HG02759 (cell line): ENCODE results near the gene APBA2.

Source experiments
- ATAC-seq: cut with Tn5 transposase; IDR thresholded peaks from one replicate; pipeline ENCODE4 v1.9.1; 2021; ENCODE audit warnings: mild to moderate bottlenecking, moderate library complexity; ENCODE audit not compliant: unreplicated experiment

Gene APBA2

DNA sequence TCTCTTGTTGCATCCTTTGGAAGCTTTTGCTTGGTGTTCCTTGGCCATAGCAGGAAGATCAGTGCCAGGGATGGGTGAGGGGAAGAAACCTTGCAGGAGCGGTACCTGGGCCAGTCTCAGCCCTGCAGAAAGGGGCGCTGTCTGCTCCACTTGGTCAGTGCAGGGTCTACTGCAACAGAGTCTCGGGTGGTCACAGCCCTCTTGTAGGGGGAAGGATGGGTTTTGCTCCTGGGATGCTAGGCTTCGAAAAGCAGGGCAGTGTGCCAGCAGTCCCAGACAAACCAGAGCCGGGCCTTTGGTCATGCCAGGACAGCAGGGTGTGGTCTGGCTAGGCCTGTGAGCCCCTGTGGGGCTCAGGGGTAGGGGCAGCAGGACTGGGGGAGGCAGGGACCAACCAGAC, 186.7 kb downstream of the APBA2 start:
- ATAC-seq: no peak

DNA sequence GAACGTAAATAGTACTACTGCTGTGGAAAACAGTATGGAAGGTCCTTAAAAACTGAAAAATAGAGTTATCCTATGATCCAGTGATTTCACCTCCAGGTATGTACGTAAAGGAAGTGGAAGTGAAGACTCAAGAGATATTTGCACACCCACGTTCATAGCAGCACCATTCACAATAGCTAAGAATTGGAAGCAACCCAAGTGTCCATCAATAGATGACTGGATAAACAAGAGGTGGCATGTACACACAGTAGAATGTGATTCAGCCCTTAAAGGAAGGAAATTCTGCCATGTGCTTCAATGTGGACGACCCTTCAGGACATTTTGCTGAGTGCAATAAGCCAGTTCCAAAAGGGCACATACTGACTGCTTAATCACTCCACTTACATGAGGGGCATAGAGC, 188.3 kb downstream of the APBA2 start:
- ATAC-seq: no peak

DNA sequence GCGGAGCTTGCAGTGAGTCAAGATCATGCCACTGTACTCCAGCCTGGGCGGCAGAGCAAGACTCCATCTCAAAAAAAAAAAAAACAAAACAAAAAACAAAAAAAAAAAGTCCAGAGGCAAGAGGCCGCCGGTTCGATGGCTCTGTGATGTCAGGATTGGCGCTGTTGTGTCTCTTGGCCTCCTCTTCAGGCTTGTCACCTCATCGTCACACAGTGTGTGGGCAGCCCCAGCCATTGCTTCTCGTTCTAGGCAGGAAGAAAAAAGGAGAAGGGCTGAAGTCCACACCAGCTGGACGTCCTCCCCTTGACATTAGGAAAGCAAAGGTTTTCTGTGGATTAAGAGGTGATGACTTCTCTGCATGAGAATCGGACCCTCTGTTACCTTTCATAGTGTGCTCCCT, 192.8 kb downstream of the APBA2 start:
- ATAC-seq: no peak

DNA sequence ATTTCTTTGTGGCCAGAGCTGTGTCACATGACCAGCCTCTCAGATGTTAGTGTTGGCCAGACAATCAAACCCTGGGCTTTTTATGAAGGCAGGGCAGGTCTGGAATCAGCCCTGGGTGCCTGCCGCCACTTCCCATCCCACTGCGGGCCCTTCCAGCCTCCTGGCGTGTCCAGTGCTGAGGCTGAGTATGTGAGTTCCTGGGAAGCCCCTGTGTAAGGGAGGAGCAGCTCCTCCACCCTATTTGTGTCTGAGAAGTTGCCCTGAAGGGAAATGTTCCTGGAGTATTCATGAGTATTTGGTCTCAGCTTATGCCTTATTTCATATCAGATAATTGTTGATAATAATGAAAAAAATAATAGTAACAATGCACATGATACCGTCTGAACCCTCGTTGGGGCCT, 193.7 kb downstream of the APBA2 start:
- no peak for ATAC-seq

DNA sequence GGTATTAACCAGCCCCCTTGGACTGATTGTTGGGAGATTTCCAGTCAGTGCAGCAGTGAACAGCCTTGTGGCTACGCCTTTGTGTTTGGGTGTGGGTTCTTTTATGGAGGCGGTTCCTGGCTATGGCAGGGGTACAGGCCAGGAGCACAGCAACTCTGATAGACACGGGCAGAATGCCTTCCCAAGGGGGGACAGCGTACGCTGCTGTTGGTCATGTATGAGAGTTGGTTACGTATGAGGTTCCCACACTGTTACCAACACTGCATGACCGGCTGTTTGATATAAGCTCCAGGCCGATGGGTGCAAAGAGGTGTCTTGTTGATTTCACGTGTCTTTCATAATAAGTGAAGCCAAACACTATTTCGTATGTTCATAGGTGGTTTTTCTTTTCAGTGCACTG, 196.0 kb downstream of the APBA2 start:
- ATAC-seq: no peak

DNA sequence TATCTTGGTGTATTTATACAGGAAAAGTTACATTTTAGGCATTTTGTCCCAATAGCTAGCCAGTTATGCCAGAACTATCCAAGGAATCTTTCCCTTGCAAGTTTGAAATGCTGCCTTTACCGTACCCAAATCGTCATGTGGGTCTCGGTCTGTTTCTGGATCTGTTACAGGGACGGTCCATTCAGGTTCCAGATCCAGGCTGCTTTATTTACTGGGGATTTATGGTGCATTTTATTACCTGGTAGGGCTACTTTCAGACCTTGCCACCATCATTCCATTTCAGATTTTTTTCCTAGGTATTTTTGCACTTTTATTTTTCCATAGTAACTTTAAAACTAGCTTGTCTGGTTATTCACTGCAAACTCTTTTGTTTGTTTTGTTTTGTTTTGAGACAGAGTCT, 197.4 kb downstream of the APBA2 start:
- no peak for ATAC-seq

DNA sequence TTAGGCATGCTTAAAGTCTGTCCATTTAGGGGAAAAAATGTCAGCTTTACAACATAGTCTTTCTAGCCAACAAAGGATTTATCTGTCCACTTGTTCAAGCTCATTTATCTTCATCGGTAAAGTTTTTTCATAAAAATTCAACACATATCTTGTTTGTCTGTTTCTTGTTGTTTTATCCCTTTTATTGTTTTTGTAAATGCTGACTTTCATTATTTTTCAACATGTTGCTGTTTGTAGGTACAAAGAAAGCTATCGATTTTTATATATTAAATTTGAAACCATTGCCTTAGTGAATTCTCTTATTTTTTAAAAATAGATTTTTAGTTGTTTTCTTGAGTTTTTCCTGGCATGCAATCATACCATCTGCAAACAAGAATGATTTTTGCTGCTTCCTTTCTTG, 198.1 kb downstream of the APBA2 start:
- ATAC-seq: no peak

DNA sequence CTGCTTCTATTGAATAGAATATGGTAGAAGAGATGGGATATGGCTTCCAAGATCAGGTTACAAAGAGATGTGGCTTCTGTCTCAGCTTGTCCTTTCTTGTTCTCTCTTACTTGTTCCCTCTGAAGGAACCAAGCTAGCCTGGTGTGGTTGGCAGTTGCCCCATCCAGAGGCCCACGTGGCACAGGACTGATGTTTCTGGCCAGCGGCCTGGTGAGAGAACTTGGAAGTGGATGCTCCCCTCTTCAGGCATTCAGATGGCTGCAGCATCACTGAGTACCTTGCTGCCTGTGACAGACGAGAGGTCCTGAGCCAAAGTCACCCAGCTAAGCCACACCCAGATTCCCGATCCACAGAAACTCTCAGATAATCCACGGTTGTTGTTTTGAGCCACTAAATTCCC, 200.2 kb downstream of the APBA2 start:
- no peak for ATAC-seq

DNA sequence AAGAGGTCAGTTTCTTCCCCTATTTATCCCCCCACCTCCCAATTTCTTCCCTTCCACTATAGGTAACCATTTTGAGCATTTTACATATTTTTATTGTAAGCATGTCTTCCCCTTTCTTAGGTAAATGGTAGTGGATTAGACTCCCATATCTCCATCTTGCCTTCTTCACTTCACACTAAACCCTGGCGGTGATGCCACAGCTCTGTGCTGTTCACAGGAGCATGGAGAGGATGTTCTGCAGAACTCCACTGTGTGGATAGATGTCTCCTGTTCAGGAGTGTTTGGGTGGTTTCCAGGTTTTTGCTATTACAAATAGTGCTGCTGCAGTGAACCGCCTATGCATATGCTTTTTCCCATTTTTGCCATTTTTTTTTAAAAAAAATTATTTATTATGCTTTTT, 201.1 kb downstream of the APBA2 start:
- ATAC-seq: no peak

DNA sequence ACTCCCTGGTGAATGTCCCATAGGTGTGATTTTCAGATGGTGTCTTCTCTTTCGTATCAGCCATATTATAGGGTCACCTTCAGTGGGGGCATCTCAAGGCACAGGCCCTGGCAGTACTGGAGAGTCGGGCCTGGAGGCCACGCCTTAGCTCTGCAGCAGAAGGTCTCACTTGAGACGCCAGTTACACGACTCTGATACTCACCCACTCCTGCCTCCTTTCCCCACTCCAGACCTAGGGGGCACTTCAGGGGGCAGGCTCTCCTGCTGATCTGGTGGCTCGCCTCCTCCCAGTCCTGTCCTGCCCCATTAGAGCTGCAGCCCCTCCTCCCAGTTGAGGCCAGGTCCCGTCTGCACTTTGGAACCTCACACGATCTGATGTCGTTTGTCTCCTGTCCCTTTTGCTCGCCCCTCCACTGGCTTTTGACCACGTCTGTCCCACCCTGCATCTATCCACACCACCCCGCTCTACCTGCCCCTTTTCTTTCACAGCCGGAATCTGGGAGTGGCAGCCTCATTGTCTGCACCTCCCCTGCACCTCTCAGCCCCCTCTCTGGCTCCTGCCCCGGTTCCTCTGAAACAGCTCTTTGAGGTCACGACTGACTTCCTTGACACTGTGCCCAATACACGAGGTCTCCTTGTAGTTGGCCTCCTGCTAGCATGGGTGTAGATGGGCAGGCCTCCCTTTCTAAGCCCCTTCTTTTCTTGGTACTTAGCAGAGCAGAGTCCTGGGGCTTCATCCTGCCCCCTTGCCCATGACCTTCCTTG, 201.9 kb downstream of the APBA2 start:
- no peak for ATAC-seq

DNA sequence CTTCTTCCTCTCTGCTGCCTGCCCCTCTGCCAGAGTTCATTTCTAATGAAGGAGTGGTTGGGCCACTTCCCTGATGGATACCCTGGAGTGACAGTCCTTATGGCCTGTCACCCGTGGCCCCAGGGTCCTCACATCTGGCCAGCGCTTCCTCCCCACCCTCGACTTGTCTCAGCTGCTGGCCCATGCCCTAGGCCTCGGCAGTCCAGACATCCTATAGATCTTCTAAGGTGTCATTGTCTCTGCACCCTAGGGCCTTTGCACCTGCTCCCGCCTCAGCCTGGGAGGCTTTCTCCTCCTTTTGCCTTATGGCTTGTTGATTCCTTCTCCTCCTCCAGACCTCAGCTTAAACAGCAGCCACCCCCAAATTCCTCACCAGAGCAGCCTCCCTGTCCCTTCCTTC, 202.9 kb downstream of the APBA2 start:
- no peak for ATAC-seq

DNA sequence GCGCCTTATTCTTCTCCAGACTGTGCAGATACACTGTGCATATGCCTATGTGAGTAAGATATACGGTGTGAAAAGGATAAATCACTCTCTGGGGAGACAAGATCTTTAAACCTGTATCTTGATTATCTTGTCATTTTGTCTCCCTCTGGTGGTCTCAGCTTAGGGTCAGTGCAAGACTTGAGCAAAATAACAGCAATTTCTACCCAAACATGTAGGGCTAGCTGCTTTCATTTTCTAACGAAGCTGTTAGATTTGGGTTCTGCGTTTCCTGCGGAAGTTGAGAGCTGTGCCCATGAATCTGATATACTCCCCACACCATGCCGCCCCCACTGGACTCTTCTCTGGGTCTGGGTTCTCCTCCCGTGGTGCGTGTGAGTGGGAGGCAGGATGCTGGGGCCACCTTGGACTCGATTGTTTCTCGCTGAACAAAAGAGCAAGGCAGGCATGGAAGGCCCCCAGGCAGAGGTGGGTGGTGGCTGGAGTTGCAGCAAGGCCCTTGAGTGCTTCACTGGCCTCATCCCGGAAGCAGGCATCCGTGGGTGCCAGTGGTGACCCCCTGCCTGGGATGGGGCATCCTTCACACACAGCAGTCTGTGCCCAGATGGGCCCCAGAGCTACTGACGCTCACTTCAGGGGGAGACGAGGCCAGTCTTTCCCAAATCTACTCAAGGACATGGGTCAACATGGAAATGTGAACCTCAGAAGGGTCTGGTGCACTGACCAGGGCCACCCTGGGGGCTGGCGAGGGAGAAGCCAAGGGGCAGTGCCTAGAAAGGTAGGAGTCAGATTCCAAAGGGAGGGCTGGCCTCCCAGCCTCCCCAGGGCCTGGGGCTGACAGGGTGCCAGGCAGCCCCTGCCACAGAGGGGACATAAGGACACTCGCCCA, 204.2 kb downstream of the APBA2 start:
- ATAC-seq: no peak

DNA sequence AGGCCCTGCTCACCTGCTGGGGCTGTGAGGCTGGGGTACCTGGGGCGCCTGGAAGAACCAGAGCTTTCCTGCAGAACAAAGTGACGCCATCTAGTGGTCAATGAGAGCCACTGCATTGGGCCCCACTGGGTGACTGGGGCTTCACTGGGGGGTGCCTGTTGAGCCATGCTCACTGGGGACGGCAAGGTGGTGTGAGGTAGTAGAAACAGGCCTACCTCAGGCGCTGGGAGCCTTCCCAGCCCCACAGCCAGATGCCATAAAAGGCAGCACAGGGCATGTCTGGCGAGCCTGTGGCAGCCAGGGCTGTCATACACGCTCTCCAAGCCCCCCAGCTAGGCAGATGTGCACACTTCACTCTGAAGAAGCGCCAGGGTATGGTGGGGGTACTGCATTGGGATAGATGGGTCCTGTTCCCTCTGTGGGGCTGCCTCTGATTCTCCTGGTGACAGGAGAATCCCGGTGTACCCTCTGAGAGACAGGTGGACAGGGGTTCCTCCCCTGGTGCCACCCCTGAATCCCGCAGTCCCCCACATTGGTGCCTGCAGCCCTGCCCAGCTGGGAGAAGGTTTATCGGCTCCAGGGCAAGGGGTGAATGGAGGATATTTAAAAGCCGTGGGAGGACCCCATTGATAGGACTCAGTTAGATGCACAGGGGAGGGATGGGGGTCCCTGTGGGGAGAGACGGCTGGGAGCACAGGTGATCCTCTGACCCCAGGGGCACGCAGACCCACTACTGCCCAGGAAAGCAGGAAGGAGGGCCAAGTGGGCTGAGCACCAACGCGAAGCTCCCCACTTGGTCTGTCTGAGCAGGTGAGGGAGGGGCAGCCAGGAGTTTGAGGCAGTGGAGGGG, 205.1 kb downstream of the APBA2 start:
- ATAC-seq: no peak

DNA sequence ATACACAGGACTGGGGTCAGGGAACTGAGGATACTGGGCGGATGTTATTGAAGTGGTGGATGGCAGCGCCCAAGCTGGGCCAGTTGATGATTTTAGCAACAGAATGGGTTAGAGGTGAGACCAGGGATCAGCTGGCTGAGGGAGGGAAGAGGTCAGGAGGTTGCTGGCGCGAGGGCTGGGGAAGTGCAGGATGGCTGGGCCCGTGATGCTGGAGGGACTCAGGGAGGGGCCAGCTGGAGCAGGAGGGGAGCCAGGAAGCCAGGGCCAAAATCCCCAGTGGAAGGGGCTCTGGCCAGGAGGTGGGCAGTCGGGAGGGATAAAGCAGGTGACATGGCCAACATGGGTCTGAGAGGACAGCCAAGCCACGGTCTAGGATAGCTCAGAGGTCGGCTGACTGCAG, 205.9 kb downstream of the APBA2 start:
- ATAC-seq: no peak

DNA sequence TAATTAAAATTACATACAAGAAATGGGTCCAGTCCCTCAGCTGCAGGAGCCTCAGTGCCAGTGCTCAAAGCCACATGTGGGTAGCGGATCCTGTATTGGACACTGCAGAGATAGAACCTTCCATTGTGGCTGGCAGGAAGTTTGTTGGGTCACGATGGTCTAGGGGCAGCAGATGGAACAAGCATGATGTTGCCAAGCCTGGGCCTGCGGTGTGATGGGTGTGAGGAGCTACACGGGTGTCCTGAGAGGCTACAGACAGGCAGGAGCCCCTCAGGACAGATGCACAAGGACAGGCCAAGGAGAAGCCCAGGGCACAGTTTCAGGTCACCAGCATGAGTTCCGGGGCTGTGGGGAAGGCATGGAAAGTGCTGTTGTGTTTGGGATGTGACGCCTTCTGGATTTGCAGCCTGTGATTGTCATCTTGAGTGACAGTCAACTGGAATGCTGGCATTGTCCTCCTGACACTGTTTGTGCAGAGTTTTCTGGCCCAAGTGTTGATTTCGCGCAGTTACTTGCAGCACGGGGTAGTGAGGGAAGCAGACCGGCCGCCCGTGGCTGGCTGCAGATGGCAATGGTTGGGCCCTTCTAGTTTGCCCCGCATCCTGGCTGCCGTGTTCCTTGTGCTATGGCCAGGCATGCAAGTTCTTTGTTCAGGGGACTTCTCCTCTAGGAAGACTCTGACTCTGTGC, 206.7 kb downstream of the APBA2 start:
- no peak for ATAC-seq

DNA sequence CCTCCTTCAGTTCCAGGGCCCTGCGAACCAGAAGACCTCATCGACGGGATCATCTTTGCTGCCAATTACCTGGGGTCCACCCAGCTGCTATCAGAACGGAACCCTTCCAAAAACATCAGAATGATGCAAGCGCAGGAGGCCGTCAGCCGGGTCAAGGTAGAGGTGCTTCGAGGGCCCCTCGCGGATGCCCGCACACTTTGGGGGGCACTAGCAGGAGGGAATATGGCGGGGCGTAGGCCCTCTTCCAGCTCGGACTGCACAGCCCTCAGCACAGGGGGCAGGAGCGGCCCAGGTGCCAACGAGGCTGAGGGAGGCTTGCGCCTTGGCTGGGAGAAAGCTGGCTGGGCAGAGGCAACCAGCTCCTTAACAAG, 207.3 kb downstream of the APBA2 start:
- ATAC-seq: no peak

DNA sequence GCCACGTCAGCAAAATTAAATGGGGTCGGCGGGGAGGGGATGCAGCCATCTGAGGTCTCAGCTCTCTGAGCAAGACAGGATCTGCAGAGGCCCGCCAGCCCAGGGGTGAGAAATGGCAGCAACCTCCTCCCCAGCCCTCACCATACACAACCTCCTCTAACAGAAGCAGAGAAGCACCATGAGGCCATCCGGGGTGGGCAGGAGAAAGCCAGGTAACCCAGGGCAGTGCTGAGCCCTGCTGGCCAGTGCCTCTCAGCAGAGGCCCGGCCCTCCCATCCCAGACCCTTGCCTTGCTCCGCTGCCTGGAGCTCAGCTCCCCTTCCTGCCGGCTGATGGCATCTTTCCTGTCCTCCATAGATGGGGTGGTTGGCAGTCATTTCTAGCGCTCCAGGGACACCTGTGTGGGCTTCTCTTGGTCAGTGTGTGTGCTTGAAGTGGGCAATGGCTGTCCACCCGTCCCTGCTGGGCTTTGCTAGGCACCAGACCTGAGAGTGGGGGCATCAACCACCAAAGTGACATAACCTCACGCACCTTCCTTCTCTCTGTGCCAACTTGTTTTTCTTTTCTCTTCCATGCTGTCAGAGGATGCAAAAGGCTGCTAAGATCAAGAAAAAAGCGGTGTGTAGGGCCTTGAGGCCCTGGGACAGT, 208.0 kb downstream of the APBA2 start:
- no peak for ATAC-seq

DNA sequence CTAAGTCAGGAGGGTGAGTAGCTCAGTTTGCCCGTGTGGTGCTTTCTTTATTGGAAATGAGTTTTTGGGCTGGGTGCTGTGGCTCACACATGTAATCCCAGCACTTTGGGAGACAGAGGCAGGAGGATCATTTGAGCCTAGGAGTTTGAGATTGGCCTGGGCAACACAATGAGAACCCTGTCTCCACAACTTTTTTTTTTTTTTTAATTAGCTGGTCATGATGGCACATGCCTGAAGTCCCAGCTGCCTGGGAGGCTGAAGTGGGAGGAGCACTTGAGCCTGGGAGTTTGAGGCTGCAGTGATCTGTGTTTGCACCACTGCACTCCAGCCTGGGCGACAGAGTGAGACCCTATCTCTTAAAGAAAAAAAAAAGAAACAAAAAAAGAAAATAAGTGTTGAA, 208.9 kb downstream of the APBA2 start:
- ATAC-seq: no peak

DNA sequence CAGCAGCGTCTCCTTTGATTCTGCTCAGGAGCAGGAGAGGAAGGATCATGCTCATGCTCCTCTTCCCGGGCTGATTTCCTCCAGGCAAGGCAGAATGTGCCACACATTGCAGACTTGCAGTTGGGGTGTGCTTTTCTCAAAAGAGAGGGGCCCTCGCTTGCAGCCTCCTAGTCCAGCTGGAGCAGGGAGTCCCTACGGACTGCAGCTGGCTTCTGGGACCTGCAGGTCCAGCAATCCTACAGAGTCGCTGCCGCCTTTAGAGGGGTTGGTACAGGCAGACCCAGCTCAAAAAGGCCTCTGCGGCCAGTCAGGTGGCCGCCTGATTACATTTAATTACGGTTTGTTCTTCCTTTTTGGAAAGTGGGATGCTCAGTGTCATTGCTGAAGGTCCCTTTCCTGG, 210.0 kb downstream of the APBA2 start:
- ATAC-seq: no peak

DNA sequence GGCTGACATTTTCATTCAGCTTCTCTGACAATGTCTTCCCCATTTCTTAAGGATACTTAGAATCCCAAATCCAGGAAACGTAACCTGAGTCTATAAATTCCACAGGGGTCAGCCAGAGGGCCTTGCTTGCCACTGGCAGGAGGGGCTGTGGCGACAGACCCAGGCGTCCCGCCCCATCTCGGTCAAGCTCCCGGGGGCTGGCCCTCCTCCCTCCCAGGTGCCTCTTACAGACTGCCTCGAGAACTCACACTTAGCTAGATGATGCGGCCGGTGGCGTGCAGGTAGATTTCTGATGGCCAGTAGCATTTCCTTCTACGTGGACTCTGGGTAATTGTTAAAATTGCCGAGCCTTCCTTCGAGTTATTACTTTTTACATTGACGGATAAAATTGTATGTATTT, 211.4 kb downstream of the APBA2 start:
- ATAC-seq: no peak
